GM18907 (cell line): ENCODE measurements around the gene NCAM2.

Experiments used
- ATAC-seq: cut with Tn5 transposase; IDR thresholded peaks from one replicate; pipeline ENCODE4 v1.9.1; 2021; ENCODE audit warnings: mild to moderate bottlenecking, moderate library complexity; ENCODE audit not compliant: unreplicated experiment

The NCAM2 gene

DNA sequence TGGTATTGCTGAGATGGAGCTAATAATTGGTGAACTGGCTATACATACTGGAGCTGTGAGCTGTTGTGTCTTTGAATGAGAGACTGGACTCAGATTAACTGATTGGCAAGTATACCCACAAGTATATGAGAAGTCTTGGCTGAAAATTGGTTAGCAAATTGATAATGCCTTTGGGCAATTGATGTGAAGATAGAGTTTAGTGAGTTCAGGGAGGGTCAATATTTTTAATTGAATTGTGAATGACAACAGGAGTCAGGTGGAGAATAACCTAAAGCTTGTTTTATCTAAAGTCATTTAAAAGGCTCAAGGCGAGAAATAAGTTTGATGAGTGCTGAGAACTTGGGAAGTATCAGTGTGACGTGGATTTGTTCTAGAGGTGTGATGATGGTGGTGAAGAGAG is 27.5 kb downstream of the NCAM2 start:
- no peak for ATAC-seq

DNA sequence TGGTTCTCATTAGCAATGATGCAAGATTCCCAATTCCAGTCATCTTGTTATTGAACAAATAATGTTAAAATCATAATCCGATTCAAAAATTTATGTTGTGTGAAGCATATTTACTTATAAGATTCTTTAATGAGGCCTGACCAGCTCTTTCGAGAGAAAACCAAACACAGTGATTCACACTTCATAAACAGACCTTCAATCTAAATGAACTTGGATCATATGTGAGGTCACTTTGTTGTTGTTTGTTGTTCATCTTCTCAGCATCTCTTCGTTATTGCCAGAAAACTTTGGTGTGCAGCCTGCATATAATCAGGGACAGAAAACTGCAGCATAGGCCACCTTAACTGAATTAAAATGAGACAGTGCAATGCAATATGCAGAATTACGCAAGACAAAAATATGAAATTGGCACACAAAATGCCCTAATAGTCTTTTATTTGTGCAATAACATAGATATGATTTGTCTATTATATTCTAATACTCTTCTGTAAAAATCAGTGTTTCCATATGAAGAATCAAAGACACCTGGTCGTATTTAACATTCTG is 30.1 kb downstream of the NCAM2 start:
- ATAC-seq = no peak

DNA sequence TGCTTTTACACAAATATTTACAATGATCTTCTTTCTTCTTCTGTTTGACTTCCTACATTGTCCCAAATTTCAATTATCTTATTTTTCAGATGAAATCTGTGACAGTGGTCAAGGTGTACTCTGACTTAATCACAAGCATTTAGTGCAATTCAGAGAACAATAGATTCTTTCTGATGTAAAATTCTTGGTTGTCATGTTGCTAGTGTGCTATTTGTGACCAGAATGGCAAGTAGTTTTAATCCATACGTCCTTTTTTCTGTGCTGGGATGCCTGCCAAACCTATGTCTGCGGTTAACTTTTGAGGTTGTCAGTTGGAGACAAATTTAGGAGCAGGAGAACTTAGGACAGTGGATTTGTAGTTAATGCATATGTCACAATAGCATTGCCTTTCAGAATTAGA is 31.0 kb downstream of the NCAM2 start:
- no peak for ATAC-seq

DNA sequence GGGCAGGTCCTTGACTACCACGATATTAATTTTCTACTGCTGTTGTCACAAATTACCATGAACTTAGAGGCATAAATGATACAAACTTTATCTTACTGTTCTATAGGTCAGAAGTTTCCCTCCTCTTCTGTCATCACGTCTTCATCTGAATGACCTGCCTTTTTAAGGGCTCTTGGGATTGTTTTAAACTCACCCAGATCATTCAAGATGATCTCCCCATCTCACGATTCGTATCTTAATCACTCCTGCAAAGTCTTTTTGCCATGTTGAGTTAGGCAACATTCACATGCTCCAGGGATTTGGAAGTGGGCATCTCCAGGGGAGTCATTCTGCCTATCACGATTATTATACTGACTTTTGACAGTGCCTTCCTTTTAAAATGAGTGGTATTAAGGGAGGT is 32.1 kb downstream of the NCAM2 start:
- ATAC-seq = no peak

DNA sequence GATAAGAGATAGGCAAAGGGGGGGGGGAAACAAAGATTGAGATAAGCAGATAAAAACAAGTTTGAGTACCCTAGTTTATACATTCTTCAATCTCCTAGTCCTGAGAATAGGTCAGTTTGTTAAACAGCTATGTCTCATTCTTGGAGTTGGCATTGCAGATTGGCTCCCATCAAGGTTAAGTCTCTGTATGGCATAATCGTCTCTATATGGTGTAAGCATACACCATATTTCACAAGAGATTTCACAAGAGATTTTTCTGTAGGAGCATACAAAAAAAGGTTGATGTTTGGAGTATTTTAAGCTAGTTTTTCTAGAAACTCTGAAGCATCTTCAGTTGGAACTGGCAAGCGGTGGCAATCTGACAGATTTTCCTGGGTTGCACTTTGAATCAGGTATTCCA is 35.8 kb downstream of the NCAM2 start:
- no peak for ATAC-seq

DNA sequence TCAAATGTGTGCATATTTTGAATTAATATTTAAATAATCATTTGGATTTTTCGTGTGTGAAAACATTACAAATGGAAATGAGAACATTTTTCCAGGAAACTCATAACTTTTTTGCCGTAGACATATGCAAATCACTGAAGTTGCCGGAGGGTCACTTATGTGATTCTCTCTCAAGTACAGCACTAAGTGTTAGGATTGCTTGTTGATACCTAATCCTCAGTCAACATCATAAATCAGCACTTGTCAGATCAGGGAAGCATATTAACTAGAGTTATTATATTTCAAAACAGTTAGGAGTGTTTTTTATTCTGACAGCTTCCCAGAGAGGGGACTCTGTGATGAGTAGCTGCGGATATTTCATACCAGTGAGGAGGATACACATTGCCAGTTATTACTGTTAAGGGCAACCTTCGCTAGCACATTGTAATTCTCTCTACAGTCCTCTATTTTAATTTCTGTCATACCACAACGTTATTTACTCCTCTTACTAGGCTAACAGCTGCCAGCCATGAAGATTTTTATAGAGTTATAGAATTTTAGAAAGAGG is 41.5 kb downstream of the NCAM2 start:
- no peak for ATAC-seq

DNA sequence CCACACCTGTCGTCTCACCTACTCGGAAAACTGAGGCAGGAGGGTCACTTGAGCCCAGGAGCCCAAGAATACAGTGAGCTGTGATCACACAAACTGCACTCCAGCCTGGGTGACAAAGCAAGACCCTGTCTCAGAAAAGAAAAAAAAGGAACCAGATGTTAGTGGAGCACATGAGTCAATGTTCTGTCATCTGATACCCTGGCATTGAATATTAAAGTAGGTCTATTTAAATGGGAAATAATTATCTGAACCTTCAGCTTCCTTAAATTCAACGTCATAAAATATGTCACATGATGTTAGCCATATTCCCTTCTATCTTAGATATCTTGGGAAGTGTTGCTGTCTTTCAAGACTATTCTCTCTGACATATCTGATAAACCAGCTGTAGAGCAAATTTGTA is 47.3 kb downstream of the NCAM2 start:
- ATAC-seq = no peak

DNA sequence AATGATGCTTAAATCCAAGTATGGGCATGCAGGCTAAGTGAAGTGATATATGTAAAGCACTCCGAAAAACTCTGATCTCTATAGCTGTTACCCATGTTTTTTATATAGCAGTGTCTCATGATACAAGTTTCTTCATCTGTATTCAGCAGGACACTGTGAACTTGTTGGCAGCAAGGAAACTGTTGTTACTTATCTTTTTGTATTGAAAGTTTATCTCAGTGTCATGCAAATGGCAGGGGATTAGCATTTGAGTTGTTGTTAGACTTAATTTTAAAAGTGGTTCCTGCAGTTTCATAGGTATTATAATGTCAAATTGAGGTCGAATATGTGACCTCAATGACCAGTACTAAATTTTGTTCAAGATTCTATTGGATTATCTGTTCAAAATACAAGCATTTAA is 47.9 kb downstream of the NCAM2 start:
- no peak for ATAC-seq

DNA sequence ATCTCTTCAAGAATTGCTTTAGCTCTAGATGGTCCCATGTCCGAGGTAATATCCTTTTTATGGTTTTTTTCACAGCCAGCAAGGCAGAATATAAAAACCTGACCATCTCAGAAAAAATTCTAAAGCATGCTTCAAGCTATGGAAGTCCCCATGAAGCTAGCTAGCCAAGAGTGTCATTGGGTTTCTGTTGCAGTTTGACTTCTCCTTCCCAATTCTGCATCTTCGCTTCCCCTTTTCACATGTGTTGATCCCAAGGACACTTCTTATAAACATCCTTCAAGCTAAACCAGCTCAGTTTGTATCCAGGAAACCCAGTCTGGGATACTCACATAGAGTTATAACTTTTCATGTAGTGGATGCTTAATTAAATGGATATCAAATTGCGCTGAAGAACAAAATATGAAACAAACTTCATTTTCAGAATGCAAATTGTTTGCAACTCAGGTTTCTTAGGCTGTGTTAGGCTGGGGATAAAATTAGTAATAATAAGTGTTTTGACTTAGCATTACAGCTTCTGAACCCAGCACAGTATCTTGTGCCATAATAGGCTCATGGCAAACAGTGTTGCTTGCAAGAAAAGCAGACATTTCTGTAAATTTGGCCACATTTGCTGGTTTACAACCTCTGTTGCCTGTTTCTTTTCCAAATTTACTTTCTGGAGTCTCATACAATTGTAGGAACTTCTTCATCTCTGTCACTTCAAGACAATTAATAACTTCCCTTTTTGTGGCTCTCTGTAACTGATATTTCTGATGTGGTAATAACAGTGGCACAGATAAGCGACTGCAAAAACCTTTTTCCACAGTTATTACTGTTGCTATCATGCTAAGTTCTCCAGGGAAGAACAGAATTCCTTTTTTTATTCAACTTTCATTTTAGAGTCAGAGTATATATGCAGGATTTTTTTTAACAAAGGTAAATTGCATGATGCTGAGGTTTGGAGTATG is 53.2 kb downstream of the NCAM2 start:
- no peak for ATAC-seq

DNA sequence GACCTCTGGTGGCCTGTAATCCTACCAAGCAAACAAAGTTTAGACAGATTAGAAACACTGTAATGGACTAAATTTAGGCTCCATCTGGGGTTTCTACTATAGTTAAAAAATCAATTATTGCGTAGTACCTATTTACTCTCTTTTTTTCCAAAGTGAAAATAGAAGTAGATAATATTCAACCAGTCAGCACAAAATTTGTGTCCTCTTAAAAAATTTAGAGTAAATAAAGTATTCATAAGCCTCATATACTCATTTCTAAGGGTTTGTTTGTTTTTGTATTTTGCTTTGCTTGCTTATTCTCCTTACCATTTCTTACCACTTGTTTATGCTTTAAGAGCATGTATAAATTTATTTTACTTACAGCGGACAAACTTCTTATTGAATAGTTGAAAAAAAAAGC is 54.5 kb downstream of the NCAM2 start:
- ATAC-seq = no peak

DNA sequence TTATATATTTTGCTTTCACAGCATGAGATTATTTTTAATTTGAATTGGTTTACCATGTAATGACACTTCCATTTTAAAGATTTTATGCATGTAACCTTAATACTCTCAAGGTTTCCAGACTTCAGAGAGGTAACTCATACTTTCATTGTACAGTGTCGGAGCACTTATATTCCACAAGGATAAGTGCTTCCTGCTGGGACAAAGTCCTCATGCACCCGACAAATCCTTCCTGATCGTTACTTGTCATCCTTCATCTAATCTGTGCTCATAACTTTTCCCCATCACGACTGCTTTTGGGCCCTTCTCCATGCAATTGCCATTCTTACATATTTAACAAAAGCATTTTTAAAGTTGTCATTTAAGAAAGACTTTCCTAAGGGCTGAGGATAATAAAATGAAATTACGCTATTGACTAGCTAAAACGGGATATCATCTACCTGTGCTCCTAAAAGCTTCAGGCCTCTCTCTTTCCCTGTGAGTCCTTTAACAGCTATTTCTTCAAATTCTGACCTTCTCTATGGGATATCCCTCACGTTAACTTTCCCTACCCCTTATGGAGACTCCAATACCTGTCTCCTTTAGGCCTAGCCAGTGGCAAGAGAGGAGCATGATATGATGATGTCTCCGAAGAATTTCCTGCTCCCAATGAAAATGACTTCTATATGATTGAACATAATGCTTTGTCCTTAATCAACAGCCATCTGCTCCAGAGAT is 59.3 kb downstream of the NCAM2 start:
- ATAC-seq = no peak

DNA sequence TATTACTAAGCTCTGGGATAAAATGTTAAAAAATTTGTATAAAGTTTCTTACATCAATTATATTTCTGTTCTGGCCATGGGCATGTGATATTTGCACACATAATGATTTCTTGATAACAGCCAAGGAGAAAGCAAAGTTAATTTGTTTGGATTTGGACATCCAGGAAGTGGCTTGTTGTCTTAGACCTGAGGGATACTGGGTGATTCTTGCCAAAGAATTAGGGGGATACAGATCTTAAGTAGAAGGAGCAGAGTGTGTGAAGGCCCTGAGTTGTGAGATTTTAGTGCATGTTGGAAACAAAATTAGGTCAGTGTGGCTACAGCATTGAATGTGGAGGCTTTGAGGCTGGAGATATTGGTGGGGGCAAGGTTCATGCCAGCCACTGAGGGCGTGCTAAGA is 65.6 kb downstream of the NCAM2 start:
- ATAC-seq = no peak

DNA sequence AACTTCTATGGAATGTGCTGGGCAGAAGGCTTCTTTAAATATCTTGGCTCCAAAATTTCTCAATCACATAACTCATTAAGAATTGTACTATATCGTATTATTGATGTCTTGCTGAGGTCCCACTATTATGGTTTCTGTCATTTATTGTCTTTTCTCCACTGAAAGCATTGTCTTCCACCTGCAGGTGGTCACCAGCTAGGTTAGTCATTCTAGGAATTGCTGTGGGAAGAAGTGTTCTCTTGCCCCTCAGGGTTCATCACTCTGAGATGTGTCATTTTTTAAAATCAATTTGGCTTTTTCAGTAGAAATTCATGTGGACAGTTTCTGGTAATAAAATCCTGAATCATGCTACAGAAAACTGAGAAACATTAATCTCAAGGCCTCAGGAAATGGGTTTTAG is 66.1 kb downstream of the NCAM2 start:
- ATAC-seq = no peak

DNA sequence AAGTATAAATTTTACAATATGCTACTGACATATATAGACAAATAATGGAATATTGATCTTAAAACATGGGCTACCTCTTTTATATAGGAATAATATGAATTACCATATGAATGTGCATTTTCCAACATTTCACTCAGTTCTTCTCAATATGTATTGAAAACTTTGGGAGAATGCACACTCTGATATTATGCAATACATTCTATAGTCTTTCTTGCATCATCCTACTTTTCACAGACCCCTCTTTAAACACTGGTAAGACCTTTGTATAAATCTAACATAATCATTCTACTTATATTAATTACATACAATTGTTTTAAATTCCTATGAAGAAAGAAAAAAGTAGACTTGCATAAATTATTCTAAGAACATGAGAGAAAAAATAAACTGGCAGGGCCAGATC is 69.2 kb downstream of the NCAM2 start:
- ATAC-seq = no peak

DNA sequence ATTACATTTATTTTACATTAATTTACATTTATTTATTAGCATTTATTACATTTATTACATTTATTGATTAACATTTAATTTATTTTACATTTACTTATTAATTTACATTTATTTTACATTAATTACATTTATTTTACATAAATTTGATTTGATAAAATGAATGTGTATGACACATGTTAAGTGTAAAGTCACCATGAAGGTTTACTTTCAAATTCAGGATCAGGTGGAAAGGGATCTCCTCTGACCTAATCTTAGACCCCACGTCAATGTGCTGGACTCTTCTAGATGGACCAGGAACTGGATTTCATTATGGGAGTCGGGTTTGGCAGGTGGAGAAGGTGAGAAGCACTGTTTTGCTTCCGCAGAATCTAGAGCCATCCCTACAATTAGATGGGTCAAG is 76.1 kb downstream of the NCAM2 start:
- no peak for ATAC-seq

DNA sequence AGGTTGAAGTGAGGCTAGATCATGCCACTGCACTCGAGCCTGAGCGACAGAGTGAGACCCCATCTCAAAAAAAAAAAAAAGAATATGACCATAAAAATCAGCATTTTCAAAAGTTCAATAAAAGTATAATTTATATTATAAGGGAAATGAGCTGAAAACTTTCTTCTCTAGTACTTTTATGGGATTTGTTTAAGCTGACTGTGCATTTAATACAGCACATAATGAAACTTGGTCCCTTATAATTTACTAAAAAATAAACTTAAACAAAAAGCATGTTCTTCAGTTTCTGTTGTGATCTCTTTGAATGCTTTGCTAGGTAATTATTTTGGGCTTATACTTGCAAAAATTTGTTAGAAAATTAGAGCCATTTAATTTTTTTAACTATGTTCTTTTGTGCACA is 77.8 kb downstream of the NCAM2 start:
- ATAC-seq = no peak

DNA sequence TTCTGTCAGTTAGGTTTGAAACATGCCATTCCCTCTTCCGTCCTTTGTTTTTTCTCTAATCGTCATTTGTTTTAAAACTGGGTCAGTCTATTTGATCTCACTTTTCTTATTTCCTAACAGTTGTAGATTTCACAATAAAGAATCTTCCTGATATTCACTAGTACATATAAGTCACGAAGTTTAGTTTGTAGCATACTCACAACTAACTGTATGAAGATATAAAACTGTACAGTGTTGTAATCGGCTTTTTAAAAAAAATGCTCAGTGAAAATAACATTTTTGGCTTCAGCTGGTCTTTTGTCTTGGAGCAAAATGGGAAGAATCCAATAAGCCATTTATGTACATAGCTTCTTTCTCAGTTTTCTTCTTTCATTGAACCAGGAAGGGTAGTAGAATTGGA is 78.3 kb downstream of the NCAM2 start:
- no peak for ATAC-seq

DNA sequence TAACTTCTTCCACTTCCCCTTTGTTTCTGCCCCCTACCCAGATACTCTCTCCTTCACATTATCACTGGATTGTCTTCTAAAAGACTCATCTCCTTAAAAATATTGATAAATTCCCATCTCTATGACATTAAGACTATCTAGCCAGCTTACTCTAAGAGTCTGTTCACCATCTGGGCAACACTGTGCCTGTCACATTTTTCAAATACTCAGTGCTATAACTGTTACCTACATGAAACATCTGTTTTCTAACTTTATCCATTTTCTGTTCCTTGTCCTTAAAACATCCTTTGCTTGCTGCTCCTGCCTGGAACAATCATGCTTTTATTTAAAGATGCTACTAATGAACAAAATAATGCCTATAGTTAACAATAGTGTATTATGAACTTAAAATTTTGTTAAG is 81.4 kb downstream of the NCAM2 start:
- ATAC-seq = no peak

DNA sequence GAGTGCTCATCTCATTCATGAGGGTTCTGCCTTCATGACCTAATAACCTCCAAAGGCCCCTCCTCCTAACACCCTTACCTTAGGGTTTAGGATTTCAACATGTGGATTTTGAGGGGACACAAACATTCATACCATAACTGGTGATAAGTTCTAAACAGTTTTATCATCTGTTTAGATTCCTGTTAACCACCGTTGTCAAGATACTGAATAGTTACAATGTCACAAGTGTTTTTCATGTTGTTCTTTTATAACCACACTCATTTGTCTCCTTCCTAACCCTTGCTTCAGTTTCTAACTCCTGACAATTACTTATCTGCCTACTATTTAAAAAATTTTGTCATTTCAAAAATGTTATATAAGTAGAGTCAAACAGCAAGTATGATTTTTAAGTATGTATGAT is 86.0 kb downstream of the NCAM2 start:
- ATAC-seq = no peak

DNA sequence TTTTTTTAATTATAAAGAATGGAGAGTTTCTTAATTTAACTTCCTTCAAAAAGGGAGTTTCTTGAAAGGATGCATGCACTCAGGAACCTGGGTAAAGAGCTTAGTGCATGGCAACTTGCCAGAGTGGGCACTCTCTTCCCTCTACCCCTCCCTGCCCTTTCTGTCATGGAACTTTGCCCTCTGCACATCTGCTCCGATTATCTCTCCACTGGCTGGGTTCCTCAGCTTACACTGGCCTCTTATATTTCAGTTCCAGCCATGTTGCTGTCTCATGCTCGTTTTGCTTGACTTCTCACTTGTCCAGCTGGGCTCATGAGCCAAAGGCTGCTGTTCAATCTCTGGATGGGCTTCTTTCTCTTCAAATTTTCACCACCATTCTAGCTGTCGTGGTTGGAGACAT is 87.0 kb downstream of the NCAM2 start:
- ATAC-seq = no peak

DNA sequence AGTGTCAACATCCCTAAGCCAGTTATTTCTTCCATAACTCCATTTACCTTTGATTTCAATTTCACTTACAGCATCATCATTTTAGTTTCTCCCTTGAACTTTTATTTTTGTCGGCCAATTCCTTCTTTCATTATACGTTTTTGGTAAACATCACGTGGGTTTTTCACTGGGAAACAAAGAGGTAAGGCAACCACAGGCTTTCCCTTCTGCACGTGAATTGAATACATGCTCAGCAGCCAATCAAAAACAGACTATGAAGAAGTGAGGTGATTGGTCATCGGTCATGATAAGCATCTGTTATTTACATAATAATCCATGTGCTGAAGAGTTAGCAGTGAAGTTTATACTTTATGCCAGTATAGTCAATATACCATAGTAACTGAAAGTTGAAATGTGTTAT is 98.7 kb downstream of the NCAM2 start:
- ATAC-seq = no peak

DNA sequence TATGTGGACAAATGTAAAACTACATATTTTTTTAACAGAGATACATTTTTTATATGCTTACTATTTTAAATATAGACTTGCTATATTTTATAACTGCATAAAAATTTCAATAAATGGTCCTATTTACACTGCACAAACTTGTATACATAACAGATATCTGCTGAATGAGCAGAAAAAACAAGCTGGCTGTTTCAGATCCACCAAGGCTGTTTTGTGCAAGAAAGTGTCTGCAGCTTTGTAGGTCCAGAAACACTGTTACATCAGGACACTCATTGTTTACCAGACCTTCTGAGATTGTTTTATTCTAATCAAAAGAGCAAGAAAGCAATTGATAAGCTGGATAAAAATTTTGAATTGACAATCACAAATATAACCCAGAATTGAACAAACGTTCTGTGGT is 99.3 kb downstream of the NCAM2 start:
- no peak for ATAC-seq
